Measurements from ENCODE around the gene SERPINA9.

SERPINA9 gene

DNA sequence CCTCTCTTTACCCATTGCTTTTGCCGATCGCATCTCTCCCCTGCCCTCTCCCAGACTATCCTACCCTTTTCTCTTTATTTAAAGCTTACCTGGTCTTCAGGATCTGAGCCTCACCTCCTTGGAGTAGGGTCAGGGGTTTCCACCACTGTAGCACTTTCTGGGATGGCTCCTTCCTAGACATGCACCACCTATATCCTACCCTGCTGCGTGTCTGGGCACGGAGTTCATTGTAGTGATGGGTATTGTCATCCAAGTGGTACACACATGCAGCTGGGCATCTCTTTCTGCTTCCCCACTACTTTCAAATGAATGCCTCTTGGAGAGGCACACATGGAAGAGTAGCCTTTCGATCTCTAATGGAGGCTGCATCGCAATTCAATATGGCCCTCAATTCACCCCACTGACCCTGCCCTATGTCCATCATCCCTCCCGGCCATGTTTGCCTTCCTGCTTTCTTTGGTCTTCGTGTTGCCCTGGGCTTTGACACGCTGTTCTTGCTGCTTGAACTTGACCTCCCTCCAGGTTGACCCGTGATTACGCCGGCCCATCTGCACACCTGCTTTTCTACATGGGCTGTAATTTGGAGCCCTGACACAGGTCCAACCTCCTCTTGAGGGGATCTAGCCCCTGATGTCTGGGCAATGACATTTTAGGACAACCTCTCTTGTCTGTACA, 34.3 kb downstream of the SERPINA9 start:
- no peak for DNase-seq (ENCODE audit: extremely low spot score)
- POLR2A ChIA-PET = no interaction called here
- TF ChIP-seq, protein P1, sequence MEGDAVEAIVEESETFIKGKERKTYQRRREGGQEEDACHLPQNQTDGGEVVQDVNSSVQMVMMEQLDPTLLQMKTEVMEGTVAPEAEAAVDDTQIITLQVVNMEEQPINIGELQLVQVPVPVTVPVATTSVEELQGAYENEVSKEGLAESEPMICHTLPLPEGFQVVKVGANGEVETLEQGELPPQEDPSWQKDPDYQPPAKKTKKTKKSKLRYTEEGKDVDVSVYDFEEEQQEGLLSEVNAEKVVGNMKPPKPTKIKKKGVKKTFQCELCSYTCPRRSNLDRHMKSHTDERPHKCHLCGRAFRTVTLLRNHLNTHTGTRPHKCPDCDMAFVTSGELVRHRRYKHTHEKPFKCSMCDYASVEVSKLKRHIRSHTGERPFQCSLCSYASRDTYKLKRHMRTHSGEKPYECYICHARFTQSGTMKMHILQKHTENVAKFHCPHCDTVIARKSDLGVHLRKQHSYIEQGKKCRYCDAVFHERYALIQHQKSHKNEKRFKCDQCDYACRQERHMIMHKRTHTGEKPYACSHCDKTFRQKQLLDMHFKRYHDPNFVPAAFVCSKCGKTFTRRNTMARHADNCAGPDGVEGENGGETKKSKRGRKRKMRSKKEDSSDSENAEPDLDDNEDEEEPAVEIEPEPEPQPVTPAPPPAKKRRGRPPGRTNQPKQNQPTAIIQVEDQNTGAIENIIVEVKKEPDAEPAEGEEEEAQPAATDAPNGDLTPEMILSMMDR (IDR thresholded peaks at IDR 0.05; ENCODE audit: control extremely low read depth, extremely low read depth, low read depth, missing control alignments) = no peak
- CTCF ChIA-PET = no interaction called here

DNA sequence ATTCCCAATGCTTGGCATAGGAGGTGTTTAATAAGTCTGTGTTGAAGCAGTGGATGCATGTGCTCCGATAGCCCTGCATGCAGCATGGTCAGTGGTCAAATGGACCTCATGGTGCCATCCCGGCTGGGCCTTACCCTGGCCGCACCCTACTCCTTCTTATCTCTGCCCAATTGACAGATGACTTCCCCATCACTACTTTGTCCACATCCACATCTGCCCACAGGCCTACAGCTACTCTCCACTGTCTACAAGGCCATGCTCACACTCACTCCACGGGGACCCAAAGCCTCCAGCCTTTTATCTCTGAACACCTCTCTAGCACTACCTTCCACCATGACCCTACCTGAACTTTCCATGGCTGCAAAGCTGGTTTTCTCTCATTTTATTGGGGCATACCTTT, 34.9 kb downstream of the SERPINA9 start:
- TF ChIP-seq, protein P1 (IDR thresholded peaks at IDR 0.05; ENCODE audit: control extremely low read depth, extremely low read depth, low read depth, missing control alignments) = no peak
- CTCF ChIA-PET = no interaction called here
- no peak for DNase-seq (ENCODE audit: extremely low spot score)
- POLR2A ChIA-PET = no interaction called here

DNA sequence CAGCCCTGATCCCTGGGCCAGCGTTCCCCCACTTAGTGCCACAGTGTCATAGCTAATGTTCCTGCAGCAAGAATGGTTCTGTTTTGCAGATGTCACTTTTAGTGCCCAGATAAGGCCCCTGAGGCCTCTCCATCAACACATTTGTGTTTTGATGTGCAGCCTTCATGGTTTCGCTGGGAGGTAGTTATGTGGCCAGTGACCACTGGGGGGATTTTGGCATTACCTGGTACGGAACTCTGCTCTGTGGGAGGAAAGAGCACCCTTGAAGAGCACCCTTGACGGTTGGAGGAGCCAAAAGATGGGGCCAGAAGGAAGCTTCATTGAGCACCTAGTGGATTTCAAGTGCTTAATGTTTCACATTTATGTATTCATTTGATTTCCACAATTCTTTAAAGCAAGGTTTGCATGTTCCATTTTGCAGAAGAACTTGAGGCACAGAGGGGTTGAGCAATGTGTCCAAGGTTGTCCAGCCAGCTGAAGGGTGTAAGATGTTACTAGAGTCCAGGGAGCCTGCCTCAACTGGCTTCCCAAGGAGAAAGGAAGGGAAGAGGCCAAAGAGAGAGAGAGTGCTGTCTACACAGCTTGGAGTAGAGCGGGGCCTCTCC, 36.4 kb downstream of the SERPINA9 start:
- POLR2A ChIA-PET = no interaction called here
- CTCF ChIA-PET = no interaction called here
- TF ChIP-seq, protein P1 (IDR thresholded peaks at IDR 0.05; ENCODE audit: control extremely low read depth, extremely low read depth, low read depth, missing control alignments) = no peak
- DNase-seq (ENCODE audit: extremely low spot score) = no peak

DNA sequence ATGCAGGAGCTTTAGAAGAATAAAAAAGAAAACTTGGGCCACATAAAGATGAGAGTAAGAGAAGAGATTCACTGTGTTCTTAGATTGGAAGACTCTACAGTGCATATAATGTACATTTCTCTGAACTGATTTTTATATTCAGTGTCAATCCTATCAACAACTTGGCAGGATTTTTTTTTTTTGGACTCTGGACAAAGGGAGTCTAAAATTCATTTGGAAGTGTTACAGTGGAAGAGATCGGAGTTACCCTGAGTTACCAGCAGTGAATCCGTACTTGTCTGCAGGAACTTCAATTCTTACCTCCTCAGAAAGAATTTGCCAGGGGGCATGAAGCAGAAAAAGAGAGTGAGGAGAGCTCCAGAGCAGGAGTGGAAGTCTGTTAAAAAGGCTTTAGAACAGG, 47.4 kb downstream of the SERPINA9 start:
- ChIA-PET POLR2A (no interaction called here), CTCF (interaction anchor here (1.2 kb wide), 1 partner anchor 121 kb away, joined by 3 read pairs; no protein-coding TSS in a partner anchor)
- no peak for DNase-seq (ENCODE audit: extremely low spot score)
- TF ChIP-seq, protein P1 (IDR thresholded peaks at IDR 0.05; ENCODE audit: control extremely low read depth, extremely low read depth, low read depth, missing control alignments) = no peak

DNA sequence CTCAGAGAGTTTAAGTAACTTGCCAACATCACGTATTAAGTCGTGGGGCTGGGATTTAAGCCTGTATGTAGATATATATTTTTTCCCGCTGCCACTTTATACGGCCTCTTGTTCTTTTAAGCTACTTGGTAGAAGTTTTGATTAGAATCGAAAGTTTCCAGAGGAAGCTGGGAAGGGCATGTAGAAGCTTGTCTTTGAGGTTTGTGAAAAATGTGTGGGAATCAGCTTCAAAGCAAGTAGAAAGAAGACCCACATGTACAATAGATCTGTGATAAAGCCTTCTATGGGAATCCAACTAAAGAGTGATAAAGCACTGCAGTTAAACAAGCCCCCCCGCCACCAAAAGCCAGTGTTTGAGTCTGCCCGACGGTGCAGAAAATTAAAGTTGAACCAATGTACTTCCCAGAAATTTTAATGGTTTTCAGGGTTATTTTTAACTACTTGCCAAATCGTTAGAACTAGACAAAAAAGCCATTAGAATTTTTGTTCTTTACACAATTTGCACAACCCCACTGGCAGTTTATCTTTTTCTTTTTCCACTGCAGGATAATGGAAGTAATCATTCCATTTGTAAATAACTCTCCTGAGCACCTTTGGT, 48.9 kb downstream of the SERPINA9 start:
- DNase-seq (ENCODE audit: extremely low spot score) = no peak
- TF ChIP-seq, protein P1 (IDR thresholded peaks at IDR 0.05; ENCODE audit: control extremely low read depth, extremely low read depth, low read depth, missing control alignments) = no peak
- POLR2A ChIA-PET = no interaction called here
- CTCF ChIA-PET = interaction anchor here (1.7 kb wide), 1 partner anchor 59 kb away, joined by 4 read pairs; no protein-coding TSS in a partner anchor

DNA sequence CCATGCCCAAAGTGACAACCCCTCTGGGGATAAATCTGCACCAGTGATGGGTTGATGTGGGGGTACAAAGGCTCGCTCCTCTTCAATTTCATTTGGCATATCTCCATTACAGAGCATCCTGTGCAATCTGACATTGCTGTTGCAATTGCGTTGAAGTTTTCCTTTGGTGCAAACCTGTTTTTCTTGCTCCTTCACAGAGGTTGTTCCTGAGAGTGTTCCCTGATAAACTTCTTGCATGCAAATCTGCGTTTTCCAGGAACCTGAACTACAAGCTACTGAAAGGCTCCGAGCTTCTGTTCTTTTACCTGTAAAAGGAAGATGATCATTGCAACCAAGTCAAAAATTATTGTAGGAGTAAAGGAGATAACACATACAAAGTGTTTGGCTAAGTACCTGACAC, 49.5 kb downstream of the SERPINA9 start:
- CTCF ChIA-PET = interaction anchor here (1.7 kb wide), 1 partner anchor 60 kb away, joined by 4 read pairs; no protein-coding TSS in a partner anchor
- no peak for DNase-seq (ENCODE audit: extremely low spot score)
- TF ChIP-seq, protein P1 (IDR thresholded peaks at IDR 0.05; ENCODE audit: control extremely low read depth, extremely low read depth, low read depth, missing control alignments) = no peak
- POLR2A ChIA-PET = no interaction called here

Data from GM10248 (cell line).